Dermis blood vessel endothelial cell (primary cell): ENCODE measurements around the gene SSH2. TPM values are rescaled to one million over a fixed set of nuclear protein-coding genes. Genes with fewer than 3 reads are reported as not detected.
A peak's percentile ranks its signal among the peaks of the same experiment; 100 is the strongest.
"Not testable (repeated sequence)": the region's sequence is repeated elsewhere in the genome, so short reads cannot be mapped to it uniquely, and the experiment has no call there.

Experiments
- DNase-seq: peaks from one replicate; pipeline ENCODE4 v3.0.0; 2010
- total RNA-seq: library from RNA; depleted of rRNA; stranded (reverse); fragments of >200 nt; gene quantifications from 2 replicates; pipeline ENCODE4 v1.2.3, GENCODE V29; 2014

Gene SSH2
- total RNA-seq, 1 donor from 2014 or later: 20.4 TPM

DNA sequence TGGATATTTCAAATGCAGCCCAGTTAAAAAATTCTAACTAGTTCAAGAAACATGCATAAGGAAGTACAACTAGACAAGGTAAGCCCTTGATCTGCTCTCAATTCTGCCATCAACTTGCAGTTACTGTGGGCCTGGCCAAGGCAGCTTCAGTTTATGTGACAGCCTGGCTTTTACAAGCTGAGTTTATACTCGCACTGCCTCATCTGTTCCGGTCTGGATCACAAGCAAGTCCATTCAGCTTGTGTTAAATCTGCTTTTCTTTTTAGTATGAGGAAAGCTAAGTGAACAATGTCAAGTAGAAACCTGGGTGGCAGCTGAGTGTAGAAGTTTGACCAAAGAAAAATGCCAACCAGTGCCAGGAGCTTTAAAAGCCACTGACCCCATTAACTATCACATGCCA, 230.7 kb downstream of the SSH2 start:
- DNase-seq: no peak

DNA sequence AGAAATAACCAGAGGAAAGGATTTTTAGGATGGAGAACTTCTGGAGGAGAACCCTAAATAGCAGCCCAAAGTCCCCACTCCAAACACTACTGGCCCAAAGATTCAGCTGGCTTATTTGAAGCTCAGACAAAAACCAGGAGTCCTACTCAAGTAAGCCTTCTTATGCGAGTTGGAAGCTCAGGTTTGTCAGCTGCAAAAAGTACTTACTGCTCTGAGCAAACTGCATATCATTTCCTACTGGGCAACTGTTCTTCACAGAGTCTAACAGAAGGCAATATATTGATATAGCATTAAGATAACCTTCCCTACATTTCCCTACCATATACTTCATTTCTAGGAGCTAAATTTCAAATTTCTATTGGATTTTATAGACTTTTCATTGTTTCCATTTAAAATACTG, 231.2 kb downstream of the SSH2 start:
- no peak for DNase-seq

GRCh38 chr17:29698019-29698777, 231.8 kb downstream of the SSH2 start:
- no peak for DNase-seq

DNA sequence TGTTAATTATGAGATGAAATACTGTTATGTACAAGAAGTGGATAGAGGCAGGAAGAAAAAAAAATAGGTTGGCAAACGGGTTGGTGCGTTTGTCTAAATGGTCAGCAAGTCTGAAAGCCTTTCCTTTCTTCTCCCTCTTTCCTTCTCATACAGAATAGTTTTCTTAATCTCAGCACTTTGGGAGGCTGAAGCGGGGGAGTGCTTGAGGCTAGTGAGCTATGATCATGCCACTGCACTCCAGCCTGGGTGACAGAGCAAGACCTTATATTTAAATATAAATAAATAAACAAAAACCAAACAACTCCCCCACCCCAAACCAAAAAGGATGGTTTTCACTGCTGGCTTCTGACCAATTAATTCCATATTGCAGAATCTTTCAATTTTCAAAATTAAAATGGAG, 232.7 kb downstream of the SSH2 start:
- no peak for DNase-seq

- DNase-seq: no peak
Observed at GRCh38 chr17:29694918-29695563, 235.0 kb downstream of the SSH2 start.

DNA sequence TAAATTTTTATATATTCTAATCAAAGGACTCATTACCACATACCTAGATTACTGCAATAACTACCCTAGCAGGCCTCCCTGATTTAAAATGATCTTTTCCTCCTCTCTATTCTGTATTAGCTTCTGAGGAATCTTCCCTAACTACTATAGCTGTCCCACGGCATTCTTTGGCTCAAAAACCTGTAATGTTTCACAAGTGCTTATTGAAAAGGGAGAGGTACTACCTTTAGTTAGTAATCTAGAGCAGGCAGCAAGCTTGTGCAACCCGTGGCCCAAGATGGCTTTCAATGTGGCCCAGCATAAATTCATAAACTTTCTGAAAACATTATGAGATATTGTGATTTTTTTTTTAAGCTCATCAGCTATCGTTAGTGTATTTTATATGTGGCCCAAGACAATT, 236.3 kb downstream of the SSH2 start:
- no peak for DNase-seq

DNA sequence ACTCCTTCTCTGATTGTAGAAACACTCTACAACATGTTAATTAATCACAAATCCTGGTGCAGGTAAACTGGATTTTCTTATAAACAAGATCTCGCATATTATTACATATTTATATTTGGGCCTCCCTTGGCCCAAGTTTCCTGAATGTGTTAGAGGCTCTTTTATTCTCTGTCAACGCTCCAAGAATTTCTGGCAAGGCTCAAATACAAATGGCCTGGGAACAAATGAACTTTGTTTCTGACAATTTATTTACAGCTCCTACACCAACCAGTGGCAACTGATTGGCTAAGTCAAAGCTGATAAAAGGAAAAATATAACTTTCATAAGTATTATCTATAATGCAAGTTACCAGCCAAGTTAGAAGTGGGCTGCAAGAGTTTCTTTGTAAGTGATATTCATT, 242.4 kb downstream of the SSH2 start:
- DNase-seq: no peak

- no peak for DNase-seq
Observed at GRCh38 chr17:29686993-29687590, 242.9 kb downstream of the SSH2 start.

DNA sequence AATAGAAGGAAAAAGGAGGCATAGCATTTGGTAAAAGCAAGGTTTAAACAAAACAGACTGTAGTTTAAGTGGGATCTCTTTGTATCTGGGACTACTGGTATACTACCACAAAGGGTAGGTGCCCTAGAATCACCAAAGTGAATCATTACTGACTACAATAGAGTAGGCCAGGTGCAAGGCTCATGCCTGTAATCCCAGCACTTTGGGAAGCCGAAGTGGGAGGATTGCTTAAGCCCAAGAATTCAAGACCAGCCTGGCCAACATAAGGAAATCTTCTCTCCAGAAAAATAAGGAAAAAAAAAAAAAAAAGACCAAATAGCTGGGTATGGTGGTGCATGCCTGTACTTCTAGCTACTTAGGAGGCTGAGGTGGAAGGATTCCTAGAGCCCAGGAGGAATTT, 246.5 kb downstream of the SSH2 start:
- peak; percentile 75 for DNase-seq

DNA sequence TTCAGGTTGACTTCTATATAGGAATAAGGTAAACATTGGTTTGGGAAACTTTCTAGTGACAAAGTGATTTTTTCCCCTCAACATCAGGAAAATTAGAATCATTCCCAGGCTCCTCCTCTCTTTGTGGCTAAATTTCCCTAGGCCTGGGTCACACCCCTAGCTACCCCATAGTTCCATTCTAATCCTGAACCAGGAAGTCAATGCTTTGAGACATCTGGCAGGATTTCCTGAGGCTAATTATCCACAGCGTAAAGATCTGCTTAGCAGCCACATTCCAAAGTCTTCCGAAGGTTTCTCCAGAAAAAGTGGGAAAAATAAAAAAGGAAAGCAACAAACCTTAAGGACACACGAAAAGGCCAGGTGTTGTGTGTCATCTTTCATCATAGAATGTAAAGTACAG, 247.0 kb downstream of the SSH2 start:
- peak; percentile 95 for DNase-seq

GRCh38 chr17:29682054-29682453, 248.0 kb downstream of the SSH2 start:
- peak; percentile 57 for DNase-seq

DNA sequence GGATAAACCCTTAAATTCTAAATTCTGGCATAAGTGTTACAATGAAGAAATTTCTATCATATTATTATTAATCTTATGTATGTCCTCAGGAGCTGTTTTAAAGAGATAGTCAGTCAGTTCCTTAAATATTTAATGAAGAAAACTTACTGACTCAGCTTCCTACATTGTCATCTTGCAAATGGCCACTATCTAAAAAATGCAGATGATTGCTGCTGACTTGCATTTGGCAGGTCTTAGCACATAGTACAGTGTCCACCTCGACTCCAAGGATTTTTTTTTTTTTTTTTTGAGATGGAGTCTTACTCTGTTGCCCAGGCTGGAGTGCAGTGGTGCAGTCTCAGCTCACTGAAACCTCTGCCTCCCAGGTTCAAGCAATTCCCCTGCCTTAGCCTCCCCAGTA, 252.2 kb downstream of the SSH2 start:
- no peak for DNase-seq

DNA sequence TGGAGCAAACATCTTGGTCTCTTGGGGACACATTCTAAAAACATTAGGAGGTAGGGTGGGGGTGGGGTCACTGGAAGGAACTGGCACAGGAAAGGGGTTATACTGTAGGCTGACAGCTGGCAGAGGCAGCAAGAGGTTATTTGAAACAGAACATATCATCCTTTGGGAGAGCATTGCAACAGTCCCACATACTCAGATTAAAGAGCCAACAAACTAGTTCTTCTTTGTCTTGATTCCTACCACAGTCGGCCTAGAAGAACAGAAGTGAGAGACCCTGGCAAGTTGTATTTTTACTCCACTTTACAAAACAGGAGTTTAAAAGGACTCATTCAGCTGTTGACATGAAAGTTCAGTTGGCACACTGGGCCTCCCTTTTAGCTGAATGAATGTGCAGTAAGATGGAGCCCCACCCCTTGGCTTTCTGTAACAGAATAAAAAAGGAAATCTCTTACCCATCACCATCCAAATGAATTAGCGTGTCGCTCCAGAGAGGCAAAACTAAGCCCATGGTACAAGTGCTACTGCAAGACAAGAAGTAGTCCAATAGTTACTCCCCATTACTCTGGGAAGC, 252.7 kb downstream of the SSH2 start:
- no peak for DNase-seq

GRCh38 chr17:29675961-29676360, 254.1 kb downstream of the SSH2 start:
- DNase-seq: not testable (repeated sequence)

- DNase-seq: peak; percentile 82
Observed at GRCh38 chr17:29674281-29674680, 255.7 kb downstream of the SSH2 start.

DNA sequence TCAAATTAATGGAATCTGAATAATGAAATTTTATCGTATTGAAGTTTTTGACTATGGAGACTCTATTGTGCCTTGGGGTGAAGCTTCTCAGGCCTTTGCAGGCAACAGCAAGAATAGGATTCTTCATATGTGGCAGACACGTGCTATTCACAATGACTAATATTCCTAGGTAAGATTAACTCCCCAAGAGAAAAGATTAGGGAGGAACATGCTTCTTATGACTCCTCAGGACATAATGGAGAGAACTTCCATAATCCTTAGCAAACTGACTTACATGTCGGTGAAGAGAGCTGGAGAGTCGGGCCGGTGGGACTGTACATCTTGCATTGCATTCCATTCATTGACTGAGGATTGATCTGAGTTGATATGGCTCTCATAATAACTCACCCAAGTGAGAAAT, 258.4 kb downstream of the SSH2 start:
- no peak for DNase-seq

- no peak for DNase-seq
Observed at GRCh38 chr17:29669266-29669665, 260.8 kb downstream of the SSH2 start.

DNA sequence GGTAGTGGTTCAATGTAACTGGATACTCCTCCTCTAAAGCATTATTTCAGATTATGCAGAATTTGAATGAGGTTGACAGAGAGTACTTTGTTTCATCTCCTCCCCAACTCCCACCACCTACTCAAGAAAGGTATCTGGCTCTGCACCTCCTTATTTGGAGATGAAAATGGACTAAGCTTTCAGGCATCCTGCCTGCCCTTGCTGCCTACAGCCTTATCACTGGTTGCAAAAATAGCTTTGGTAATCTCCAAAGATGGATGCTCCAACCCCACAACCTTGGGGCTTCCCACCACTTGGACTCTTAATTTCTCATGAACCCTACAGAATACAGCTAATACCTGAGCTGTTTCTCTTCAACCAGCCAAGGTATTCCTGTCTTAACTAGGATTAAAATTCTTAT, 262.1 kb downstream of the SSH2 start:
- no peak for DNase-seq

GRCh38 chr17:29665481-29665810, 264.6 kb downstream of the SSH2 start:
- no peak for DNase-seq

DNA sequence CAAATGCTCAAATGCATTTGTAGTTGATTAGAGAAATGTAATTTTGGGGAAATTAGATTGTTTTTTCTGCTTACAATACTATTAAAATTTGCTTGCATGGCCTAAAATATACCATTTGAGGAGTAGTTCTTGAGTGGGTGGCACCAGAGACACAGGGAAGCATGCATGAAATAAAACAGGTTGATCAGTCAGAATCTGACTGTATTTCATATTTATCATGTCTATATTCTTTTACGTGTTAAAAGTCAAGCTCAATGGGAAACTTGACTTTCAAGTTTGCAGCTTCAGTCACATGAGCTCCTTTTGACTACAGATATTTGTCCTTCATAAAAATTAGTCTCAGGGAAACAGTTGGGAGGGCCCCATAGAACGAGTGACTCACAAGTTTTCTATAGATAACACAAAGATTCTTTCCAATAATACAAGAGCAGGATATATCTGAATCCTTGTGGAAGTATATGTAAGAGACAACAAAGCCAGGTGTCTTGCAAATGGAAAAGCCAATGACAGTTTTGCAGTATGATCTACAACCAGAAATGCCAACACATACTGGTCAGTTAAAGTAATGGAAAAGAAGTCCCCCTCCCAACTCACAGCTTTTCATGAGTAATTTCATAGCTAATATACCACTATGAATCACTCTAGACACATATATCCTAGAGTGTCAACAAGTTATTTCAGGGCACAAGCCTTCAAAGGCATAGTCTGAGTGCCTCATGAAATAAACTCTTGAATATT, 265.1 kb downstream of the SSH2 start:
- DNase-seq: peak; percentile 84

- no peak for DNase-seq
Observed at GRCh38 chr17:29663155-29663554, 266.9 kb downstream of the SSH2 start.

DNA sequence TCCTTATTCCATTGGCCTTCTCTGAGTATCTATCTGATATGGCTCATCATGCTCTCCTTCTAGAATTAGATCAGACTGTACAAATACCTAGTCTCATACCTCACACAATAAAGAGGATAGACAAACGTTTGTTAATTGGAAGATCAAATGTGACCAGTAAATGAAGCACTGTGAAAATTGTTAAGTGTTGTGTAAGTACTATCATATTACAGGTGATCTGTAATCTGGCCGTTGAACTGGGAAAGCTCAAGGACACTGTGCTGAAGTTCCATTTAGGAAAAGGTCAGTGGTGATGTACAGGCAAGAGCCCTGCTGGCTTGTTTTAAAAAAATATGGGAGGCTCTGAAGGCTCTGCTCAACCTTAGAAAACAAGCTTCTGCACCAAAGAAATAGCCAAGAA, 268.8 kb downstream of the SSH2 start:
- no peak for DNase-seq

- no peak for DNase-seq
Observed at GRCh38 chr17:29659155-29659554, 270.9 kb downstream of the SSH2 start.
